Measurements from ENCODE around the gene IQGAP3.

The IQGAP3 gene

GRCh38 chr1:156488566-156489165 lies 83.7 kb downstream of the IQGAP3 start:
- Histone ChIP-seq H3K9ac (ENCODE audit: low read depth, low read length) (no peak overlapping the region), H3K27me3 (ENCODE audit: control insufficient read depth, insufficient read depth, low read length) (no peaks in the 10 kb centered on the region), H3K9me3 (ENCODE audit: control insufficient read depth, insufficient read depth, low read length) (no peaks in the 10 kb centered on the region), H3K4me1 (ENCODE audit: control insufficient read depth, insufficient read depth, low read length) (peaks cover 29% of the 10 kb centered on the region), H3K27ac (ENCODE audit: low read depth, low read length) (no peak overlapping the region), H3K4me3 (ENCODE audit: low read depth, low read length) (no peak overlapping the region), H3K36me3 (ENCODE audit: control insufficient read depth, insufficient read depth, low read length) (no peaks in the 10 kb centered on the region)

- H3K4me1 ChIP-seq (ENCODE audit: control insufficient read depth, insufficient read depth, low read length) = peaks cover 29% of the 10 kb centered on the region
- H3K27me3 ChIP-seq (ENCODE audit: control insufficient read depth, insufficient read depth, low read length) = no peaks in the 10 kb centered on the region
- no peak overlapping the region for H3K4me3 ChIP-seq (ENCODE audit: low read depth, low read length)
- no peak overlapping the region for H3K27ac ChIP-seq (ENCODE audit: low read depth, low read length)
- no peak overlapping the region for H3K9ac ChIP-seq (ENCODE audit: low read depth, low read length)
- no peaks in the 10 kb centered on the region for H3K9me3 ChIP-seq (ENCODE audit: control insufficient read depth, insufficient read depth, low read length)
- peaks cover 3% of the 10 kb centered on the region; the same call in 1 of the 2 replicates for H3K36me3 ChIP-seq (ENCODE audit: control insufficient read depth, insufficient read depth, low read length)
Measured at GRCh38 chr1:156487862-156488261, 84.5 kb downstream of the IQGAP3 start.

GRCh38 chr1:156486421-156487344 lies 85.7 kb downstream of the IQGAP3 start:
- H3K27ac ChIP-seq (ENCODE audit: low read depth, low read length) = no peak overlapping the region
- no peaks in the 10 kb centered on the region for H3K27me3 ChIP-seq (ENCODE audit: control insufficient read depth, insufficient read depth, low read length)
- no peak overlapping the region for H3K4me3 ChIP-seq (ENCODE audit: low read depth, low read length)
- peaks cover 30% of the 10 kb centered on the region for H3K4me1 ChIP-seq (ENCODE audit: control insufficient read depth, insufficient read depth, low read length)
- H3K9me3 ChIP-seq (ENCODE audit: control insufficient read depth, insufficient read depth, low read length) = no peaks in the 10 kb centered on the region
- peaks cover 12% of the 10 kb centered on the region for H3K36me3 ChIP-seq (ENCODE audit: control insufficient read depth, insufficient read depth, low read length)
- no peak overlapping the region for H3K9ac ChIP-seq (ENCODE audit: low read depth, low read length)

DNA sequence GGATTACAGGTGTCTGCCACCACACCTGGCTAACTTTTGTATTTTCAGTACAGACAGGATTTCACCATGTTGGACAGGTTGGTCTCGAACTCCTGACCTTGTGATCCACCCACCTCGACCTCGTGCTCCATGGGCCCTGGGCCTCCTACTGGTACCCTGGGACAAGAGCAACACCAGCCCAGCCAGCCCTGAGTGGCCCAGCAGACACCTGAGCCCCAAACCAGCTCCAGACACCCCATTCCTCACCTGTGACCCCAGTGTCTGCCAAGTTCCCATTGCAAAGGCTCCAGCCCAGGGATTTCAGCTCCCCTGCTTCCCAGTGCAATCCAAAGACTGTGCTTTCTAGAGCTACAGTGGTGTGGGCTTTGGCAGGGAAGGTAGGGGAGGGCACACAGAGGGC lies 86.4 kb downstream of the IQGAP3 start:
- H3K36me3 ChIP-seq (ENCODE audit: control insufficient read depth, insufficient read depth, low read length) = peaks cover 12% of the 10 kb centered on the region
- H3K27me3 ChIP-seq (ENCODE audit: control insufficient read depth, insufficient read depth, low read length) = no peaks in the 10 kb centered on the region
- H3K4me1 ChIP-seq (ENCODE audit: control insufficient read depth, insufficient read depth, low read length) = peaks cover 33% of the 10 kb centered on the region
- no peak overlapping the region for H3K27ac ChIP-seq (ENCODE audit: low read depth, low read length)
- H3K9ac ChIP-seq (ENCODE audit: low read depth, low read length) = no peak overlapping the region
- no peak overlapping the region for H3K4me3 ChIP-seq (ENCODE audit: low read depth, low read length)
- H3K9me3 ChIP-seq (ENCODE audit: control insufficient read depth, insufficient read depth, low read length) = no peaks in the 10 kb centered on the region

- no peak overlapping the region for H3K9ac ChIP-seq (ENCODE audit: low read depth, low read length)
- peaks cover 27% of the 10 kb centered on the region for H3K4me1 ChIP-seq (ENCODE audit: control insufficient read depth, insufficient read depth, low read length)
- H3K27ac ChIP-seq (ENCODE audit: low read depth, low read length) = no peak overlapping the region
- no peaks in the 10 kb centered on the region for H3K9me3 ChIP-seq (ENCODE audit: control insufficient read depth, insufficient read depth, low read length)
- H3K36me3 ChIP-seq (ENCODE audit: control insufficient read depth, insufficient read depth, low read length) = peaks cover 21% of the 10 kb centered on the region
- H3K27me3 ChIP-seq (ENCODE audit: control insufficient read depth, insufficient read depth, low read length) = no peaks in the 10 kb centered on the region
- no peak overlapping the region for H3K4me3 ChIP-seq (ENCODE audit: low read depth, low read length)
Measured at GRCh38 chr1:156484480-156485058, 87.8 kb downstream of the IQGAP3 start.

GRCh38 chr1:156483397-156483796 lies 89.0 kb downstream of the IQGAP3 start:
- H3K36me3 ChIP-seq (ENCODE audit: control insufficient read depth, insufficient read depth, low read length) = peaks cover 31% of the 10 kb centered on the region
- H3K9ac ChIP-seq (ENCODE audit: low read depth, low read length) = no peak overlapping the region
- no peak overlapping the region for H3K27ac ChIP-seq (ENCODE audit: low read depth, low read length)

DNA sequence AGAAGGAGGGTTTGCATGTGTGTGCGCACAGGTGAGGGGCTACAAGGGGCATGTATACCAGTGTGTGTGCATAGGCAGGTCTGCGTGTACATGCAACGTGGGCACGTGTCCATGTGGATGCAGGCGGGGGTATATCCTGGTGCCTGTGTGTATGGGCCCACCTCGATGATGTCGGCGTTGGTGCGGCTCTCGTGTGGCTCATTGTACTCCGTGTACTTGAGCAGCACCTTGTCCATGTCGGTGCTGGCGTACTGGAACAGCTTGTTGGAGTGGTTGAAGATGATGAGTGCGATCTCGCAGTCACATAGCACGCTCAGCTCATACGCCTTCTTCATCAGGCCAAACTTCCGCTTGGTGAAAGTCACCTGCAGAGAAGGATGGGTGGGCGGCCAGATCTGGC lies 90.1 kb downstream of the IQGAP3 start:
- H3K4me1 ChIP-seq (ENCODE audit: control insufficient read depth, insufficient read depth, low read length) = peaks cover 22% of the 10 kb centered on the region
- peaks cover 42% of the 10 kb centered on the region for H3K36me3 ChIP-seq (ENCODE audit: control insufficient read depth, insufficient read depth, low read length)
- H3K9me3 ChIP-seq (ENCODE audit: control insufficient read depth, insufficient read depth, low read length) = no peaks in the 10 kb centered on the region
- no peaks in the 10 kb centered on the region for H3K27me3 ChIP-seq (ENCODE audit: control insufficient read depth, insufficient read depth, low read length)
- H3K9ac ChIP-seq (ENCODE audit: low read depth, low read length) = no peak overlapping the region
- H3K4me3 ChIP-seq (ENCODE audit: low read depth, low read length) = no peak overlapping the region
- no peak overlapping the region for H3K27ac ChIP-seq (ENCODE audit: low read depth, low read length)

More at GRCh38 chr1:156483397-156483796, 89.0 kb downstream of the IQGAP3 start:
- Histone ChIP-seq H3K27me3 (ENCODE audit: control insufficient read depth, insufficient read depth, low read length) (no peaks in the 10 kb centered on the region), H3K4me1 (ENCODE audit: control insufficient read depth, insufficient read depth, low read length) (peaks cover 18% of the 10 kb centered on the region), H3K4me3 (ENCODE audit: low read depth, low read length) (no peak overlapping the region), H3K9me3 (ENCODE audit: control insufficient read depth, insufficient read depth, low read length) (no peaks in the 10 kb centered on the region)

DNA sequence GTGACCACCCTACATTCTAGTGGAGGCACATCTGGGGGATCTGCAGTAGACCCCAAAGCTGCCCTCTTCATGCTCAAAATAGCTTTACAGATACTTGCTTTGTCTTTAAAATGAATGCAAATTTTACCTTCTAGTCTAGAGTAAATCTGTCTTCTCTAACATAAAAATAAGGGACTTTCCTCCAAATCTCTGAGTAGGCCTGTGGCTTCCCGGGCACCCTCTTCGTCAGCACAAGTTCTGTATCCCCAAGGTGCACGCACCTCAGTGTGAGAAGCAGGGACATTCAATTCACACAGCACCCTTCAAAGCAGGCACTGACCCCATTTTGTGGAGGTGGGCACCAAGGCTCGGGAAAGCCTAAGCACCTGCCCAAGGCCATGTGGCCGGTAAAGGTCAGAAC lies 90.8 kb downstream of the IQGAP3 start:
- no peak overlapping the region for H3K9ac ChIP-seq (ENCODE audit: low read depth, low read length)
- no peak overlapping the region for H3K4me3 ChIP-seq (ENCODE audit: low read depth, low read length)
- H3K9me3 ChIP-seq (ENCODE audit: control insufficient read depth, insufficient read depth, low read length) = no peaks in the 10 kb centered on the region
- peaks cover 25% of the 10 kb centered on the region for H3K4me1 ChIP-seq (ENCODE audit: control insufficient read depth, insufficient read depth, low read length)
- H3K27ac ChIP-seq (ENCODE audit: low read depth, low read length) = no peak overlapping the region
- H3K36me3 ChIP-seq (ENCODE audit: control insufficient read depth, insufficient read depth, low read length) = peaks cover 47% of the 10 kb centered on the region
- no peaks in the 10 kb centered on the region for H3K27me3 ChIP-seq (ENCODE audit: control insufficient read depth, insufficient read depth, low read length)

GRCh38 chr1:156480411-156481192 lies 91.8 kb downstream of the IQGAP3 start:
- no peaks in the 10 kb centered on the region for H3K9me3 ChIP-seq (ENCODE audit: control insufficient read depth, insufficient read depth, low read length)
- no peak overlapping the region for H3K9ac ChIP-seq (ENCODE audit: low read depth, low read length)
- no peaks in the 10 kb centered on the region for H3K27me3 ChIP-seq (ENCODE audit: control insufficient read depth, insufficient read depth, low read length)
- H3K36me3 ChIP-seq (ENCODE audit: control insufficient read depth, insufficient read depth, low read length) = peaks cover 55% of the 10 kb centered on the region
- no peak overlapping the region for H3K27ac ChIP-seq (ENCODE audit: low read depth, low read length)
- peaks cover 25% of the 10 kb centered on the region for H3K4me1 ChIP-seq (ENCODE audit: control insufficient read depth, insufficient read depth, low read length)
- no peak overlapping the region for H3K4me3 ChIP-seq (ENCODE audit: low read depth, low read length)

- Histone ChIP-seq H3K27me3 (ENCODE audit: control insufficient read depth, insufficient read depth, low read length) (no peaks in the 10 kb centered on the region), H3K4me3 (ENCODE audit: low read depth, low read length) (no peak overlapping the region), H3K27ac (ENCODE audit: low read depth, low read length) (no peak overlapping the region), H3K9ac (ENCODE audit: low read depth, low read length) (no peak overlapping the region), H3K36me3 (ENCODE audit: control insufficient read depth, insufficient read depth, low read length) (peaks cover 61% of the 10 kb centered on the region), H3K9me3 (ENCODE audit: control insufficient read depth, insufficient read depth, low read length) (no peaks in the 10 kb centered on the region), H3K4me1 (ENCODE audit: control insufficient read depth, insufficient read depth, low read length) (peaks cover 25% of the 10 kb centered on the region)
Measured at GRCh38 chr1:156480016-156480370, 92.4 kb downstream of the IQGAP3 start.

Data from HUES48 (cell line).